WERI-Rb-1 (cell line): Measurements from ENCODE around the gene MEGF10.

Source experiments
- DNase-seq: peaks from one replicate; pipeline ENCODE4 v3.0.0-alpha.2; 2020
- H3K27ac ChIP-seq: fragments of 250-450 bp; sonication (Bioruptor Pico); 2 replicates; pipeline ENCODE4 v1.5.1; 2020; ENCODE audit warnings: mild to moderate bottlenecking, moderate library complexity
- H3K27me3 ChIP-seq: fragments of 250-450 bp; sonication (Bioruptor Pico); 2 replicates; pipeline ENCODE4 v1.5.1; 2021; ENCODE audit warnings: mild to moderate bottlenecking, low read depth, moderate library complexity; ENCODE audit not compliant: insufficient read depth, severe bottlenecking
- H3K36me3 ChIP-seq: fragments of 250-450 bp; sonication (Bioruptor Pico); 2 replicates; pipeline ENCODE4 v1.5.1; 2020; ENCODE audit warnings: mild to moderate bottlenecking, moderate library complexity
- H3K4me3 ChIP-seq: 2 replicates; pipeline ENCODE4 v1.5.1; 2011; ENCODE audit warnings: low read depth, mild to moderate bottlenecking, control low read depth, low read length
- H3K9me3 ChIP-seq: fragments of 250-450 bp; sonication (Bioruptor Pico); 2 replicates; pipeline ENCODE4 v1.5.1; 2021; ENCODE audit warnings: mild to moderate bottlenecking, moderate library complexity; ENCODE audit not compliant: severe bottlenecking
- TF ChIP-seq, protein P1 (sequence below): IDR thresholded peaks from 2 replicates; pipeline ENCODE4 v1.5.1; 2011; ENCODE audit warnings: low read depth, mild to moderate bottlenecking, control low read depth, inconsistent platforms, low read length

Gene MEGF10

DNA sequence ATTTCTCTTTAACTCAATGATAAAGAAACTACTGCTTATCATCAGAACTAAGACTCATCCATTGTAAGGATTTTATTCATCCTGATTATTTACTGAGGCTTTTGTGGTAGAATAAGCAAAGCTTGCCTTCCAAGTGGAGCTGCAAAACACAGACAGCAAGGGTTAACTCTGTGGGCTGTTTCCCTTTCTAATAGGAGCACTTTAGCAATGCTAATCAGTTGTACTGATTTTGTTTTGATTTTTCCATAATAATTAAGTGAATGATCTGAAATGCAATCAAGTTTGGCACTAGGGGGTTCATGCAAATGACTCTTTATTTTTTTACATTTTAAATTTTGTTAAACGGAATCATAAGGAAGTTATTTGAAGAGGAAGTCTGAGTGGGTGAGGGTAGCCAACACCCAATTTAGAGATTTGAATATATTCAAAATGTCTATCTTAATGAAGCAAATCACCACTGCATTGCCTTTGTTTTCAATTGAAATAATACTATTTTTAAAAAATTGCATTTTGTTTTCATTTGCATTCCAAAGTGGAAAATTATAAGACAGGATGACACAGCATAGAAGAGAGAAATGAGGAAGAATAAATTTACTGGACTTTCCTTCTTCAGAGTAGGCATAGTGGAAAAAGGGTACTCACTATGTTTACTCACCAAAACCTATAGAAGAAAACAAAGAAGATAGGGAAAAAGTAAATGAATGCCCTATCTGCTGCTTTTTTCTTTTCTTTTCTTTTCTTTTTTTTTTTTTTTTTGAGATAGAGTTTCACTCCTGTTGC is 36.6 kb downstream of the MEGF10 start:
- Histone ChIP-seq H3K4me3 (no peak overlapping the region), H3K9me3 (no peaks in the 10 kb centered on the region), H3K27ac (no peak overlapping the region), H3K36me3 (no peaks in the 10 kb centered on the region), H3K27me3 (no peaks in the 10 kb centered on the region)
- no peak for DNase-seq
- TF ChIP-seq, protein P1, sequence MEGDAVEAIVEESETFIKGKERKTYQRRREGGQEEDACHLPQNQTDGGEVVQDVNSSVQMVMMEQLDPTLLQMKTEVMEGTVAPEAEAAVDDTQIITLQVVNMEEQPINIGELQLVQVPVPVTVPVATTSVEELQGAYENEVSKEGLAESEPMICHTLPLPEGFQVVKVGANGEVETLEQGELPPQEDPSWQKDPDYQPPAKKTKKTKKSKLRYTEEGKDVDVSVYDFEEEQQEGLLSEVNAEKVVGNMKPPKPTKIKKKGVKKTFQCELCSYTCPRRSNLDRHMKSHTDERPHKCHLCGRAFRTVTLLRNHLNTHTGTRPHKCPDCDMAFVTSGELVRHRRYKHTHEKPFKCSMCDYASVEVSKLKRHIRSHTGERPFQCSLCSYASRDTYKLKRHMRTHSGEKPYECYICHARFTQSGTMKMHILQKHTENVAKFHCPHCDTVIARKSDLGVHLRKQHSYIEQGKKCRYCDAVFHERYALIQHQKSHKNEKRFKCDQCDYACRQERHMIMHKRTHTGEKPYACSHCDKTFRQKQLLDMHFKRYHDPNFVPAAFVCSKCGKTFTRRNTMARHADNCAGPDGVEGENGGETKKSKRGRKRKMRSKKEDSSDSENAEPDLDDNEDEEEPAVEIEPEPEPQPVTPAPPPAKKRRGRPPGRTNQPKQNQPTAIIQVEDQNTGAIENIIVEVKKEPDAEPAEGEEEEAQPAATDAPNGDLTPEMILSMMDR: no peak

DNA sequence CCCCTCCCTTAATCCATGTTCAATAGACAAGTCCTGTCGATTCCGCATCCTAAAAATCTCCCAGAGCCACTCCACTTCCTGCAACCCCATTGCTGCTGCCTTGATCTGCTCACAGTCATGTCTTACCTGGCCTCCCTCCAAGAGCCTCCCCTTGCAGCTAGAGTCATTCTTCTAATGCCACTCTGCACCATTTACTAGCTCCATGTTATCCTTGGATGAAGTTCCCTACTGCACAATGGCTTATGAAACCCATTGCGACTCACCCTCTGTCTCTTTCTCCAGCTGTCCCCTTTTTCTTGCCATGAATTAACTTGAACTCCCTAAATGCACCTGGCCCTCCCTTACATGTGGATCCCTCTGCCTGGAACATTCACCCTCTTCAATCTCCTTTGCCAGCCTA is 39.5 kb downstream of the MEGF10 start:
- Histone ChIP-seq H3K9me3 (no peaks in the 10 kb centered on the region), H3K27me3 (no peaks in the 10 kb centered on the region), H3K27ac (no peak overlapping the region), H3K36me3 (no peaks in the 10 kb centered on the region), H3K4me3 (no peak overlapping the region)
- DNase-seq: no peak
- TF ChIP-seq, protein P1: no peak

DNA sequence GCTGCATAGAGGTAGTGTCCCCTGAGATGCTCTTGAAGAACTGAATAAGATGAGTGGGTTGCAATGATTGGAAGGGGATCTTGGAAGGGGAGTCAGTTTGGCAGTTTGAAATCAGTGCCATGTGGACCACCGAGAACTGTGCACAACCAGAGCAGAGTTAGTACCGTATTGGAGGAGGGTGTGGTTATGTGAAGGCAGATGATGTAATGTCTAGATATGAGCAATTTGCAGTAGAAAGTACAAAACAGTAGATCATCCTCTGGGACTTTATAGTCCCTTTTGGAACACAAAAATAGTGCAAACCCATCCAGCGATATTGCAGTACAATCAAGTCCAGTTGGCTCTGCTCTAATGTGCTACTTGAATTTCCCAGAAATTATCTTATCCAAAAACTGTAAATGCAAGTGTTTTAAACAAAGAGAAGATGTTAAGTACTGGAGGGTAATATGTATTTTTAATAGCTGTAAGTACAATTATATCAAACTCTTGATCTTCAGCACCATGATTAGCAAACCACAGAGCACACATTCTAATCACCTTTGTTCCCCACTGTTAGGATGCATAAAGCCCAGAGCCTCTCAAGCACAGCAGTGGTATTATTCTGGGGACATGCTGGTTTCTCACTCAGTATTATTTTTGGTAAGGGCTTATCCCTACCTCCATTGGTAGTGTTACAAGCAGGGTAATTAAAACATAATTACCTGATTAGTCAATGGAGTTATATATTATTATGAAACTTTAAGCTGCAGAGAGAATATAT is 41.5 kb downstream of the MEGF10 start:
- no peak for DNase-seq
- TF ChIP-seq, protein P1: no peak
- Histone ChIP-seq H3K27ac (no peak overlapping the region), H3K27me3 (no peaks in the 10 kb centered on the region), H3K36me3 (no peaks in the 10 kb centered on the region), H3K9me3 (no peaks in the 10 kb centered on the region), H3K4me3 (no peak overlapping the region)

DNA sequence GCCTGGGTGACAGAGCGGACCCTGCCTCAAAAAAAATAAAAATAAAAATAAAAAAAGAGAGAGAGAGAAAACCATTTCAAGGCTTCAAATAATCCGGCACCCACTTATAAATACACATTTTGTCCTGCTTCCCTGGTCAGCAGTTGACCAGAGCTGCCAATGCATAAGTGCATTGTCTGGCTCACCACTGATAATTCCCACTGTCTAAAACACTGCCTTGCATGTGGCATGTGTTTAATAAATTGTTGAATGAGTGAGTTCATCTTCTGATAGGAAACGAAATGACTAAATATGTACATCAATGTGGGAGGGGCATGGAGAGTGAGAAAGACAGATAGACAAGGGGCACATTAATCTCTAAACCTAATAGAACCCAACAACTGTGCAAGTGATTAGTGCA is 42.9 kb downstream of the MEGF10 start:
- H3K27ac ChIP-seq: no peak overlapping the region
- TF ChIP-seq, protein P1: no peak
- H3K27me3 ChIP-seq: no peaks in the 10 kb centered on the region
- H3K36me3 ChIP-seq: no peaks in the 10 kb centered on the region
- H3K4me3 ChIP-seq: no peak overlapping the region
- H3K9me3 ChIP-seq: no peaks in the 10 kb centered on the region
- no peak for DNase-seq

DNA sequence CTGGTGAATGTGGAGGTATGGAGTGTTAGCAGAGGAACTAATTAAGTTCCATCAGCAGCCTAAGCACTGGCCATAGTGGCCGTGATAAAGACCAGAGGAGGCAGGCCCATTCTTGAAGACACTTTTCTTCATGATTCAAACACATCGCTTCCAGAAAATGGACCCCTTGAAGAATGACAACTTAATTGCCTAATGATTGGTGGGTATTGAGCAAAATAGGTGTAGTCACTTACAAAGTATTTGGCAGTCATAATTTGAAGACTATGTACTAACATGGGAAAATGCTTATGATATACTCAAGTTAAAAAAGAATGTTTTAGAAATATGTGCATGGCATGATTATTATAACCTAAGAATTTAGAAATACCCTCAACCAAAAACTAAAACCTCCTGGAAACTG is 44.8 kb downstream of the MEGF10 start:
- no peak for DNase-seq
- TF ChIP-seq, protein P1: no peak
- no peaks in the 10 kb centered on the region for H3K27me3 ChIP-seq

More for the DNA sequence above, 44.8 kb downstream of the MEGF10 start:
- H3K27ac ChIP-seq: no peak overlapping the region
- no peaks in the 10 kb centered on the region for H3K36me3 ChIP-seq
- no peak overlapping the region for H3K4me3 ChIP-seq
- no peaks in the 10 kb centered on the region for H3K9me3 ChIP-seq
